ENCODE measurements around the gene CACNA2D4.

The CACNA2D4 gene, protein sequence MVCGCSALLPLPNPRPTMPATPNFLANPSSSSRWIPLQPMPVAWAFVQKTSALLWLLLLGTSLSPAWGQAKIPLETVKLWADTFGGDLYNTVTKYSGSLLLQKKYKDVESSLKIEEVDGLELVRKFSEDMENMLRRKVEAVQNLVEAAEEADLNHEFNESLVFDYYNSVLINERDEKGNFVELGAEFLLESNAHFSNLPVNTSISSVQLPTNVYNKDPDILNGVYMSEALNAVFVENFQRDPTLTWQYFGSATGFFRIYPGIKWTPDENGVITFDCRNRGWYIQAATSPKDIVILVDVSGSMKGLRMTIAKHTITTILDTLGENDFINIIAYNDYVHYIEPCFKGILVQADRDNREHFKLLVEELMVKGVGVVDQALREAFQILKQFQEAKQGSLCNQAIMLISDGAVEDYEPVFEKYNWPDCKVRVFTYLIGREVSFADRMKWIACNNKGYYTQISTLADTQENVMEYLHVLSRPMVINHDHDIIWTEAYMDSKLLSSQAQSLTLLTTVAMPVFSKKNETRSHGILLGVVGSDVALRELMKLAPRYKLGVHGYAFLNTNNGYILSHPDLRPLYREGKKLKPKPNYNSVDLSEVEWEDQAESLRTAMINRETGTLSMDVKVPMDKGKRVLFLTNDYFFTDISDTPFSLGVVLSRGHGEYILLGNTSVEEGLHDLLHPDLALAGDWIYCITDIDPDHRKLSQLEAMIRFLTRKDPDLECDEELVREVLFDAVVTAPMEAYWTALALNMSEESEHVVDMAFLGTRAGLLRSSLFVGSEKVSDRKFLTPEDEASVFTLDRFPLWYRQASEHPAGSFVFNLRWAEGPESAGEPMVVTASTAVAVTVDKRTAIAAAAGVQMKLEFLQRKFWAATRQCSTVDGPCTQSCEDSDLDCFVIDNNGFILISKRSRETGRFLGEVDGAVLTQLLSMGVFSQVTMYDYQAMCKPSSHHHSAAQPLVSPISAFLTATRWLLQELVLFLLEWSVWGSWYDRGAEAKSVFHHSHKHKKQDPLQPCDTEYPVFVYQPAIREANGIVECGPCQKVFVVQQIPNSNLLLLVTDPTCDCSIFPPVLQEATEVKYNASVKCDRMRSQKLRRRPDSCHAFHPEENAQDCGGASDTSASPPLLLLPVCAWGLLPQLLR

DNA sequence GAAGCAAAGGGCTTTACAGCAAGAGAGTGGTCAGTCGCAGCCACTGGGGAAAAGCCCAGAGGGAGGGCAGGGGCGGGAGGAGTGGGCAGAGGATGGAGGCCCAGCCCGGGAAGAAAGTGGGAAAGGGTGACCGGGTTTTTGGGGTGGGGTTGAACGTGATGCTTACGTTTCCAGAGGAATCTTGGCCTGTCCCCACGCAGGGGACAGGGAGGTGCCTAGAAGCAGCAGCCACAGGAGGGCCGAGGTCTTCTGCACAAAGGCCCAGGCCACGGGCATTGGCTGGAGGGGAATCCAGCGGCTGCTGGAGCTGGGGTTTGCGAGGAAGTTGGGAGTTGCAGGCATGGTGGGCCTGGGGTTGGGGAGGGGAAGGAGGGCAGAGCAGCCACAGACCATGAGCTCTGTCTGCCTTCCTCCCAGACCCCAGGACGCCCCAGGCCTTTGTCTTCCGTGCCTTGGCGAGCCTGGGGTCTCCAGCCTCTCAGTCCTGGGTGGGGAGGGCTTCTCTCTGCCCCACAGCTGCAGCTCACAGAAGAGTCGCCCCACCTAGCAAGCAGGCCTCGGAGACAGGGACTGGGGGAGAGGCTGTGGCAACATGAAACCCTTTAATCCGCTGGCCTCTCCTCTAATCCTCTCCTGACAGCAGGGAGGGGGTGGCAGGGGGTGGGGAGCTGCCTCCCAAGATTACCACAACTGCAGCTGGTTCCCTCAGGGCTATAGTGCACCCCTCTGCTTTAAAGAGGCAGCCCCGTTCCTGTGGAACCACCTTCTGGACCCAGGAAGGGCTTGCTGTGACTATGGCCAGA is at the start of gene CACNA2D4:
Gene CACNA2D4 (minus strand): TSS at position 572 of the 803 bp plus-strand sequence. CDS start 179 bp downstream, at position 393.
- H3K9ac ChIP-seq (ENCODE audit: low read depth, low read length): no peak within 1 kb of the TSS
- H3K9me3 ChIP-seq (ENCODE audit: insufficient read depth, low read depth, low read length): no peaks in the 10 kb centered on the region
- no peak within 1 kb of the TSS for H3K27ac ChIP-seq (ENCODE audit: low read length)
- no peak within 1 kb of the TSS for H3K4me3 ChIP-seq (ENCODE audit: low read length)
- H3K4me1 ChIP-seq (ENCODE audit: insufficient read depth, low read length): no peaks in the 10 kb centered on the region; the same call in 1 of the 2 replicates
- no peaks in the 10 kb centered on the region for H3K36me3 ChIP-seq (ENCODE audit: insufficient read depth, low read depth, low read length)
- no peaks in the 10 kb centered on the region for H3K27me3 ChIP-seq (ENCODE audit: insufficient read depth, low read length)

DNA sequence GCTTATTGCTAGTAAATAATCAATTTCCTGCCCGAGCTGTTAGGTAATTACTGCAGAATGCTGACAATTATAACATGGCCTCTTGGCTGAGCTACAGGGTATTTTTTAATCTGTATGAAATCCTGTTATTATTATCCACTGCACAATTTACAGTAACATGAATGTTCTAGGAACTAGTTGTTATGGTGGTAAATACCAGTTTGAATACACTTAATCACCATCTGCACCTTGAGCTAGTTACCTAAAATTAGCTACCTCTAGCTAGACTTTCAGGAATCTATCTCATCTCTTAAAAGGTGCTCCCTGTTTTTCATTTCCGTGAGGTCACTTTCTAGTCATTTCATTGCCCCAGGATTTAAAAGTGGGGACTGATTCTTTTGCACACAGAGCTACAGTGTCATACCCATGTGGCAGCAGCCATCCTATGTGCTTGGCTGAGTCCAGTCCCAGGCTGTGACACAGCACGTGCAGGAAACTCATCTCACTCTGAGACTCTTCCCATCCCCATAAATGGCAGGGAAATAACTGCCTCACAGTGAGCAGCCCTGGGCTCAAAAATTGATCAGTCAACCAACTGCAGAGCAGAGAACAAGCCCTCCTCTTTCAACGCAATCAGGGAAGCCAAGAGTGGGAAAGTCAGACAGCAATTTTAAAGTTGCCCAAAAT is 48.2 kb upstream of the CACNA2D4 start:
- Histone ChIP-seq H3K9me3 (ENCODE audit: insufficient read depth, low read depth, low read length) (no peaks in the 10 kb centered on the region), H3K36me3 (ENCODE audit: insufficient read depth, low read depth, low read length) (peaks cover 20% of the 10 kb centered on the region), H3K4me3 (ENCODE audit: low read length) (no peak overlapping the region), H3K9ac (ENCODE audit: low read depth, low read length) (no peak overlapping the region), H3K27me3 (ENCODE audit: insufficient read depth, low read length) (no peaks in the 10 kb centered on the region), H3K27ac (ENCODE audit: low read length) (no peak overlapping the region), H3K4me1 (ENCODE audit: insufficient read depth, low read length) (no peaks in the 10 kb centered on the region)

DNA sequence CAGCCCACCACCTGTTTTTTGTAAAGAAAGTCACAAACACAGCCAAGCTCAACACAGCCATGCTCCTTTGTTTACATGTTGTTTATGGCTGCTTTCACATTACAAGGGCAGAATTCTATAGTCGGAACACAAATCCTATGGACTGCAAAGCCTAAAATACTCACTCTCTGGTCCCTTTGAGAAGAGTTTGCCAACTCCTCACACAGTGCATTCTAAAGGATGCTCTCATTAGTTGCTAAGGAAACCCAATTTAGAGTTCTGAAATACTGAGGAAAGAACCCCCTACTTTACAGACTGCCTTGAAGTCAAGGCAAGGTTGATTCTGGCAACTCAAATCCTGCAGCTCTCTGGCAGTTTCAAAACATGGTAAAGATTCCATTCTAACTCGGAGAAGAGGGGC is 47.5 kb upstream of the CACNA2D4 start:
- no peaks in the 10 kb centered on the region for H3K27me3 ChIP-seq (ENCODE audit: insufficient read depth, low read length)
- no peak overlapping the region for H3K4me3 ChIP-seq (ENCODE audit: low read length)
- no peaks in the 10 kb centered on the region for H3K9me3 ChIP-seq (ENCODE audit: insufficient read depth, low read depth, low read length)
- no peak overlapping the region for H3K27ac ChIP-seq (ENCODE audit: low read length)
- H3K36me3 ChIP-seq (ENCODE audit: insufficient read depth, low read depth, low read length): peaks cover 23% of the 10 kb centered on the region
- H3K9ac ChIP-seq (ENCODE audit: low read depth, low read length): no peak overlapping the region
- H3K4me1 ChIP-seq (ENCODE audit: insufficient read depth, low read length): no peaks in the 10 kb centered on the region

DNA sequence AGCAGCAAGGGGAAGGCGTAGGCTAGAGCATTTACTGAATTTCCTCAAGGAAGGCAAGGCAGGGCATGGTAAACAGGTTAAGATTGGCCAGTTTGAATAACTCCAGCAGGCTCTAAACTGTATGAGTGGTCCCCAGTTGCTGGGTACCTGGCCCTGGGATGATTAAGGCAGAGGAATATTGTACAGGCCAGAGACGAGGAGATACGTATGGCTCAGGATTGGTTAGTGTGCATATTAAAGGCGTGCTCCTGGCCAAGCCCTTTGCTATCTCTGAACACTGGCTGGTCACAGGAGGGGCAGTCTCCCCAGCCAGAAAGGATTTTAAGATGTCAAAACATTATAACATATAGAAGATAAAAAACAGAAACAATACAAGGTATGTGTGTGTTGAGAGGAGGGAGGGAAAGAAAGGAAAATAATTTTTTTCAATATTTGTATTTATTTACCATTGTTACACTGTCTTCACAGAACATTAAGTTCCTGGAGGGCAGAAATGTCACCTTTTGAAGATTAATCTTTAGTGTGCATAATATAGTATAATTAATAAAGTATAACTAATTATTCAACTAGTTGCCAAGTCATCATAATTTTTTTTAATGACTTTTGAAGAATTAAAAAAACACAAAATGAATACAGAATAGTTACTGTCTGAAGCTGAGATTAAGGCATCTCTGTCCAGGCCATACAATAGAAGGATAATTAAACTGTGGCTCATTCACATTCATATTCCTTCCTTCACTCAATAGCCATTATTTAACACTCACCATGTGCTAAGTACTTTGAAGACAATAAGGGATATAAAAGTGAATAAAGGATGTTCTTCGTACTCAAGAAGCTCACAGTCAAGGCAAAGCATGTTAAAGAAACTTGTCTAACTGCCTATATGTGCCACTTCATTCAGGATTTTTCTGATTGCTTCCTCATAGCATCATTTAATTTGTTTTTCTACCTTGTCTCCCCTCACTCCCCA is 43.9 kb upstream of the CACNA2D4 start:
- no peaks in the 10 kb centered on the region for H3K4me1 ChIP-seq (ENCODE audit: insufficient read depth, low read length)
- no peak overlapping the region for H3K9ac ChIP-seq (ENCODE audit: low read depth, low read length)
- H3K9me3 ChIP-seq (ENCODE audit: insufficient read depth, low read depth, low read length): no peaks in the 10 kb centered on the region
- peaks cover 23% of the 10 kb centered on the region for H3K36me3 ChIP-seq (ENCODE audit: insufficient read depth, low read depth, low read length)
- no peak overlapping the region for H3K4me3 ChIP-seq (ENCODE audit: low read length)
- no peak overlapping the region for H3K27ac ChIP-seq (ENCODE audit: low read length)
- H3K27me3 ChIP-seq (ENCODE audit: insufficient read depth, low read length): no peaks in the 10 kb centered on the region

DNA sequence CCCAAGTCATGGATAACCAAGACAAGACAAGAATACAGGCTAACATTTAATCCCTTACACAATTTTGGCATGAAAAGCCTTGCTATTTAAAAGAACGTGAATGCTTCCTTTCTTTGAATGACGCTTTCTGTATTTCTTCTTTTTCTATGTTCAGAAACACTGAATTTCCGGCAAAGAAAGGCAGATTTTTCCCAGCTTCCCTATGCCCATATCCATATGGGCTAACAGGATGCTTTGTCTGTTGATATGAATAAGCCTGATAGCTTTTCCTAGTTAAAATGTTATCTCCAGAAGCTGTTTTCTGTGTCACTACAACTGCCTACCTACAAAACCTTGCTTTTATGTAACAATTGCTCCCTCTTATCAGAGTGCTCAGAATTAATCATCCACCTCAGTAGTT is 38.3 kb upstream of the CACNA2D4 start:
- no peak overlapping the region for H3K9ac ChIP-seq (ENCODE audit: low read depth, low read length)
- no peak overlapping the region for H3K4me3 ChIP-seq (ENCODE audit: low read length)
- no peaks in the 10 kb centered on the region for H3K9me3 ChIP-seq (ENCODE audit: insufficient read depth, low read depth, low read length)
- H3K27me3 ChIP-seq (ENCODE audit: insufficient read depth, low read length): no peaks in the 10 kb centered on the region
- peaks cover 20% of the 10 kb centered on the region for H3K36me3 ChIP-seq (ENCODE audit: insufficient read depth, low read depth, low read length)
- H3K27ac ChIP-seq (ENCODE audit: low read length): no peak overlapping the region
- H3K4me1 ChIP-seq (ENCODE audit: insufficient read depth, low read length): no peaks in the 10 kb centered on the region

DNA sequence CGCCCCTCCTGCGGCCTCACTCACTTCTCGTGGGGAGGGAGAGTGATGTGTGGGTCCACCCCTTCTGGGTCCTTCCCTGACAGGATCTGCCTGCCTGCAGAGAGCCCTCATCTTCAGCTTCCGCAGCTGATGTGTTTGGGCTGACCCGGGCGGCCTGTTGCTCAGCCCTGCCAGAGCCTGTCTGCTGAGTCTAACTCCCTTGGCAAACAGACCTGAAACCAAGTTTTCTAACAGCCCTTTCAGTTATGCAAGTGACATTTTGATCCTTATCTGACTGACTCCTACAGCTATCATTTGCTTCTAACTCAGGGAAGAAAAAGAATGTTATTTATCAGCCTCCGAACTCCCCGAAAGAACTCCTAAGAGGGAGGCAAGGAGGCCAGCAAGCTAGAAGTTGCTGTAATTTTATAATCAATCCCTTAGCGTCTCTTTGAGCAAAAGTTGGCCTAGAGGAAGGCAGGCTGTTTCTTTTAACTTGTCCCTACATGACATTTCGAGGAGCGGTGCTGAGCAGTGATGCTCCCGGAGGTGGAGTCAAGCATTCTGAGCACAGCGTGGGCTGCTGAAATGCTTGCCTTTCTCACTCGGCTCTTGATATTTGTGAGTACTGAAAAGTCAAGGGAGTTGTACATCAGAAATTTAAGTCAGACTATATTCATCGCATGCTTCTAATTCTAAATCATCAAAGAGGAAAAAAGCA is 31.5 kb upstream of the CACNA2D4 start:
- Histone ChIP-seq H3K27ac (ENCODE audit: low read length) (no peak overlapping the region), H3K4me1 (ENCODE audit: insufficient read depth, low read length) (no peaks in the 10 kb centered on the region; the same call in 1 of the 2 replicates), H3K9me3 (ENCODE audit: insufficient read depth, low read depth, low read length) (no peaks in the 10 kb centered on the region; the same call in 1 of the 2 replicates), H3K27me3 (ENCODE audit: insufficient read depth, low read length) (no peaks in the 10 kb centered on the region), H3K4me3 (ENCODE audit: low read length) (no peak overlapping the region), H3K36me3 (ENCODE audit: insufficient read depth, low read depth, low read length) (peaks cover 69% of the 10 kb centered on the region), H3K9ac (ENCODE audit: low read depth, low read length) (no peak overlapping the region)

DNA sequence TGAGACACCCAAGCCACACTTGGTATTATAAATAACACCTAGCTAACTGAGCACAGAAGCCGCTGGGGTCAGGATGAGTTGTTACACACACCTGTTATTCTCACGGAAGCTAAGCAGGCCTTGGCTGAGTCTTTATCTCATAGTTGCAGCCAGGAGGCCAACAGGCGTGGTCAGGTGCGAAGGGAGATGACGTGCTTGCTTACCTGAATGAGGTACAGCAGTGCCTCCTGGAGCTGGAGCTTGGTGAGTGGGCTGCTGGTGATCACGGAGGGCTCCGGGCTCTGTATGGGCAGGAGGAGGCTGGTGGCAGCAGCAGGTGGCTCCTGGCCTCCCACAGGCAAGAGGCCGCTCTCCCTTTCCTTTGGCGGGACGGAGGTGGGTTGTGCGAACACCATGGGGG is 30.4 kb upstream of the CACNA2D4 start:
- Histone ChIP-seq H3K27me3 (ENCODE audit: insufficient read depth, low read length) (no peaks in the 10 kb centered on the region), H3K27ac (ENCODE audit: low read length) (no peak overlapping the region), H3K4me1 (ENCODE audit: insufficient read depth, low read length) (no peaks in the 10 kb centered on the region; the same call in 1 of the 2 replicates), H3K9ac (ENCODE audit: low read depth, low read length) (no peak overlapping the region), H3K9me3 (ENCODE audit: insufficient read depth, low read depth, low read length) (no peaks in the 10 kb centered on the region; the same call in 1 of the 2 replicates), H3K4me3 (ENCODE audit: low read length) (no peak overlapping the region), H3K36me3 (ENCODE audit: insufficient read depth, low read depth, low read length) (peaks cover 65% of the 10 kb centered on the region)

DNA sequence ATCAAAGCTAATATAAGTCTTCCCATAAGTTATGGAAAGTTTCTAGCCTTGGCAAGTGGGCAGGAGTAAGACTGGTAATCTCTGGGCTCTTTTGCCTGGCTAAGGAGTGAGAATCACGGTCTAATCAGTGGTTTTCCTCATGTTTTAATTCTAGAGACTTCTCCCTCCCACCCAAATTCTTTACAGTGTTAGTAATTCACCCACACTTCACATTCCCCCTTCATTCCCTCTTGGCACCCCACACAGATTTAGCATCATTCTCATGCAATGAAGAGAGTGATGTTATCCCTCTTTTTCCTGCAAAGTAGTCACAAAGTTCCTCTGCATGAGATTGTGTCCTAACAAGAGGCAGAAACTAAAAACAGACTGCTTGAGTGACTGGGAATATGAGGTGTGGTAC is 28.6 kb upstream of the CACNA2D4 start:
- H3K9me3 ChIP-seq (ENCODE audit: insufficient read depth, low read depth, low read length): no peaks in the 10 kb centered on the region; the same call in 1 of the 2 replicates
- no peak overlapping the region for H3K9ac ChIP-seq (ENCODE audit: low read depth, low read length)
- H3K27ac ChIP-seq (ENCODE audit: low read length): no peak overlapping the region
- no peak overlapping the region for H3K4me3 ChIP-seq (ENCODE audit: low read length)
- H3K4me1 ChIP-seq (ENCODE audit: insufficient read depth, low read length): no peaks in the 10 kb centered on the region; the same call in 1 of the 2 replicates
- H3K36me3 ChIP-seq (ENCODE audit: insufficient read depth, low read depth, low read length): peaks cover 55% of the 10 kb centered on the region
- no peaks in the 10 kb centered on the region for H3K27me3 ChIP-seq (ENCODE audit: insufficient read depth, low read length)

DNA sequence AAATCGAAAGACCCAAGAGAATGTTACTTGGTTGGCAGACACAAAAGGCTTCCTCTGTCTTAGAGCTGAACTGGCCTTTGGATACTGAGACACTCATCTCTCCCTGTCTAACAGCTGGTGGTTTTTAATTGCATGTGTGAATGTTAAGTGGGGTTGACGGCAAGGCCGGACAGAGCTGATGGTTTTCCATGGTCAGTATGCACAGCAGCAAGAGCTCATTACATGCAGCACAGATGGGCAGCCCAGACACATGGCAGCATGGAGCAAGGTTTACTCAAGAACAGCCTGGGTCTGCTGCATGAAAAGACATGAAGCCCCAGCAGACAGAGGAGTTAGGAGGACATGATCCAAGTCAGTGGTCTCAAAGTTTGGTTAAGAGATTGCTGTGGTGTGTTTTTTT is 27.8 kb upstream of the CACNA2D4 start:
- no peaks in the 10 kb centered on the region; the same call in 1 of the 2 replicates for H3K9me3 ChIP-seq (ENCODE audit: insufficient read depth, low read depth, low read length)
- no peak overlapping the region for H3K27ac ChIP-seq (ENCODE audit: low read length)
- H3K4me1 ChIP-seq (ENCODE audit: insufficient read depth, low read length): no peaks in the 10 kb centered on the region; the same call in 1 of the 2 replicates
- peaks cover 47% of the 10 kb centered on the region for H3K36me3 ChIP-seq (ENCODE audit: insufficient read depth, low read depth, low read length)
- H3K4me3 ChIP-seq (ENCODE audit: low read length): no peak overlapping the region
- no peaks in the 10 kb centered on the region for H3K27me3 ChIP-seq (ENCODE audit: insufficient read depth, low read length)
- no peak overlapping the region for H3K9ac ChIP-seq (ENCODE audit: low read depth, low read length)
